AG20443 (cell line): Measurements from ENCODE around the gene SHMT1.
A peak's percentile ranks its signal among the peaks of the same experiment; 100 is the strongest.
"Not testable (repeated sequence)": the region's sequence is repeated elsewhere in the genome, so short reads cannot be mapped to it uniquely, and the experiment has no call there.

Source experiments
- DNase-seq: peaks from one replicate; pipeline ENCODE4 v3.0.0; 2012; ENCODE audit warnings: low spot score, mixed read lengths

SHMT1 gene

GRCh38 chr17:18363101-18364049 lies at the start of gene SHMT1:
Gene SHMT1 (minus strand): TSS chr17:18363550. CDS start chr17:18355981, 7,569 bp downstream.
- DNase-seq: peak; percentile 98

- not testable (repeated sequence) for DNase-seq
These were observed 48.7 kb upstream of the SHMT1 start for GRCh38 chr17:18412001-18412538.

- DNase-seq: not testable (repeated sequence)
These were observed 48.1 kb upstream of the SHMT1 start for GRCh38 chr17:18411377-18411864.

- DNase-seq: not testable (repeated sequence)
These were observed 47.4 kb upstream of the SHMT1 start for GRCh38 chr17:18410736-18411135.

- not testable (repeated sequence) for DNase-seq
These were observed 46.0 kb upstream of the SHMT1 start for GRCh38 chr17:18409321-18409720.

- not testable (repeated sequence) for DNase-seq
These were observed 45.6 kb upstream of the SHMT1 start for GRCh38 chr17:18408906-18409305.

- DNase-seq: not testable (repeated sequence)
These were observed 40.3 kb upstream of the SHMT1 start for GRCh38 chr17:18403604-18404003.

- DNase-seq: not testable (repeated sequence)
These were observed 39.8 kb upstream of the SHMT1 start for GRCh38 chr17:18403166-18403565.

- not testable (repeated sequence) for DNase-seq
These were observed 38.7 kb upstream of the SHMT1 start for GRCh38 chr17:18401872-18402590.

- DNase-seq: not testable (repeated sequence)
These were observed 25.4 kb upstream of the SHMT1 start for GRCh38 chr17:18388728-18389127.

GRCh38 chr17:18388266-18388665 lies 24.9 kb upstream of the SHMT1 start:
- DNase-seq: not testable (repeated sequence)

- DNase-seq: not testable (repeated sequence)
These were observed 24.2 kb upstream of the SHMT1 start for GRCh38 chr17:18387583-18387982.

GRCh38 chr17:18384271-18384670 lies 20.9 kb upstream of the SHMT1 start:
- not testable (repeated sequence) for DNase-seq

GRCh38 chr17:18383079-18383481 lies 19.7 kb upstream of the SHMT1 start:
- not testable (repeated sequence) for DNase-seq

GRCh38 chr17:18382441-18383078 lies 19.2 kb upstream of the SHMT1 start:
- no peak for DNase-seq

GRCh38 chr17:18381953-18382245 lies 18.5 kb upstream of the SHMT1 start:
- DNase-seq: no peak

- no peak for DNase-seq
These were observed 18.0 kb upstream of the SHMT1 start for GRCh38 chr17:18381158-18381952.

- DNase-seq: no peak
These were observed 17.3 kb upstream of the SHMT1 start for GRCh38 chr17:18380471-18381157.

- no peak for DNase-seq
These were observed 16.1 kb upstream of the SHMT1 start for GRCh38 chr17:18379246-18380146.
